ENCODE measurements around the gene TNIP2. TPM values are rescaled to one million over a fixed set of nuclear protein-coding genes. Genes with fewer than 3 reads are reported as not detected.

Gene TNIP2
- total and polyA plus RNA-seq, 2 of the 13 experiments (the other 11 are each of a cell fraction or from before 2014, with no cell fraction given), result 25.6 to 38.0 TPM

DNA sequence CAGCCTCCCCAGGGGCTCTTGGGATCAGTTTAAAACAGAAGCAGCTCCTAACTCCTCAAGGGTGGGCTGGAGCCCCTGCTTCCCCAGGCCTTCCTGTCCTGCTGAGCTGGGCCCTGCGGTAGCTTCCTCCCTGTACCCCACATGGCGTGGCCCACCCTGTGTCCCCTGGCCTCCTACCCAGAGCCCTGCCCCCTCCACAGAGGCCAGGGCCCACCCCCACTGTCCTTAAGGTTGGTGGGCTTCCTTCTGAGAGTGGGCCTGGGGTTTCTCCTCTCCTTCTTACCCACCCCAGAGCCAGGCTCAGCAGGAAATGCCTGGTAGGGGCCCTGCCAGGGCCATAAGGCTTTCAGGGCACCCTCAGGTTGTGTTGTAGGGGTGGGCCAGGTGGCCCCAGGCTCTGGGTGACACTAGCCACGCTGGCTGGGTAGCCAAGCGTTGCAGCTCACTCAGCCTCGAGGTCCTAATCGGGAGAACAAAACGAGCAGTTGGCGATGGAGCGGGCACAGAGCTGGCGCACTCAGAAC, 48.4 kb upstream of the TNIP2 start:
- in situ Hi-C loops (cut with HindIII; ENCODE audit: extremely low pct_ligation_motif_present, low pct_unique_long_range_greater_than_20kb), result loop anchor here (5.0 kb wide), 1 partner anchor 33 kb away; no protein-coding TSS in a partner anchor
- H3K9me3 ChIP-seq (ENCODE audit: low read length), result no peaks in the 10 kb centered on the region
- CTCF ChIA-PET (ENCODE audit: low intra/inter-chr PET ratio, low total read pairs), result no interaction called here
- peaks cover 34% of the 10 kb centered on the region for H3K79me2 ChIP-seq (ENCODE audit: insufficient read depth, low read length)
- peaks cover 5% of the 10 kb centered on the region; the same call in 1 of the 2 replicates for H4K20me1 ChIP-seq (ENCODE audit: insufficient read depth, low read length)
- POLR2A ChIA-PET, result no interaction called here
- TF ChIP-seq ZNF652 (CRISPR knock-in tag; IDR thresholded peaks at IDR 0.05; ENCODE audit: borderline replicate concordance, low read depth) (no peak), THYN1 (CRISPR knock-in tag; IDR thresholded peaks at IDR 0.05; ENCODE audit: borderline replicate concordance, low read depth) (no peak), KMT2A (CRISPR knock-in tag; IDR thresholded peaks at IDR 0.05) (no peak), POGK (CRISPR knock-in tag; conservative IDR thresholded peaks at IDR 0.05) (no peak), ZNF781 (CRISPR knock-in tag; IDR thresholded peaks at IDR 0.05; ENCODE audit: borderline replicate concordance, not compliant biosample characterization) (no peak), PPARG (CRISPR knock-in tag; conservative IDR thresholded peaks at IDR 0.05) (no peak), ZBTB26 (CRISPR knock-in tag; IDR thresholded peaks at IDR 0.05; ENCODE audit: borderline replicate concordance) (no peak), FOXC1 (CRISPR knock-in tag; IDR thresholded peaks at IDR 0.05; ENCODE audit: borderline replicate concordance) (no peak), PCBP2 (optimal IDR thresholded peaks at IDR 0.05; ENCODE audit: low read depth, low read length, poor library complexity, severe bottlenecking) (no peak), ZNF232 (CRISPR knock-in tag; IDR thresholded peaks at IDR 0.05; ENCODE audit: borderline replicate concordance) (no peak), TBP (CRISPR knock-in tag; IDR thresholded peaks at IDR 0.05) (no peak), MYC (CRISPR knock-in tag; IDR thresholded peaks at IDR 0.05; ENCODE audit: borderline replicate concordance) (no peak), ZFYVE20 (CRISPR knock-in tag; IDR thresholded peaks at IDR 0.05; ENCODE audit: borderline replicate concordance, low read depth) (no peak), RFX1 (IDR thresholded peaks at IDR 0.05) (no peak), ZNF460 (CRISPR knock-in tag; IDR thresholded peaks at IDR 0.05; ENCODE audit: borderline replicate concordance) (no peak), SP5 (CRISPR knock-in tag; IDR thresholded peaks at IDR 0.05; ENCODE audit: borderline replicate concordance, low read depth) (no peak), ZNF816 (CRISPR knock-in tag; IDR thresholded peaks at IDR 0.05; ENCODE audit: borderline replicate concordance) (no peak), ZNF674 (CRISPR knock-in tag; IDR thresholded peaks at IDR 0.05; ENCODE audit: low read depth) (no peak), NFYC (CRISPR knock-in tag; IDR thresholded peaks at IDR 0.05) (no peak)
- intact Hi-C loops (cut with micrococcal nuclease; ENCODE audit: unreplicated experiment), result loop anchor here (5.0 kb wide), 1 partner anchor 58 kb away; no protein-coding TSS in a partner anchor
- H3K4me3 ChIP-seq (replicated peaks in 1 of 3; ENCODE audit: insufficient read depth in 1 of 3, low read depth in 2 of 3, low read length in 3 of 3), result no peak overlapping the region
- peaks cover 29% of the 10 kb centered on the region for H3K4me1 ChIP-seq (ENCODE audit: insufficient read depth, low read length)
- H3K27me3 ChIP-seq (ENCODE audit: control insufficient read depth in 1 of 2, insufficient read depth in 2 of 2, low read length in 2 of 2), result no peaks in the 10 kb centered on the region
- no peak overlapping the region for H2AFZ ChIP-seq (ENCODE audit: low read length)
- FAIRE-seq, result no peak
- DNase-seq (ENCODE audit: low spot score), result no peak
- H3K9ac ChIP-seq (ENCODE audit: insufficient read depth, low read depth, low read length), result no peak overlapping the region
- ATAC-seq, result no peak
- no peak overlapping the region for H3K4me2 ChIP-seq (ENCODE audit: low read depth, low read length)
- H3K27ac ChIP-seq (ENCODE audit: extremely low read length, insufficient read depth, low read length), result no peak overlapping the region
- H3K36me3 ChIP-seq (replicated peaks in 1 of 2; ENCODE audit: control insufficient read depth in 1 of 2, insufficient read depth in 2 of 2, low read length in 2 of 2), result peaks cover 3 to 9% of the 10 kb centered on the region in 2 experiments; a peak in 2 of 5 replicates
- no TSS peak for BruUV-seq (replicated peaks)
- WGBS (ENCODE audit: low lambda C conversion rate), result no CpG with 5 or more reads among the region's 10 CpGs
